GM23338 (cell line): ENCODE measurements around the gene MKX. TPM values are rescaled to one million over a fixed set of nuclear protein-coding genes. Genes with fewer than 3 reads are reported as not detected.

ENCODE experiments used
- ATAC-seq: fragments of 200-7000 bp; cut with Tn5 transposase; 3 replicates; pipeline ENCODE4 v1.9.1; 2020
- DNase-seq: peaks from one replicate; pipeline ENCODE4 v3.0.0-alpha.2; 2015; ENCODE audit warnings: low spot score
- H2AFZ ChIP-seq: fragments of 200-600 bp; sonication (generic); 2 replicates; pipeline ENCODE4 v1.8.0; 2016; ENCODE audit warnings: antibody characterized with exemption, mild to moderate bottlenecking, moderate library complexity
- H3F3A ChIP-seq: fragments of 200-600 bp; sonication (generic); replicated peaks from 2 replicates; pipeline ENCODE4 v1.8.0; 2017; ENCODE audit warnings: antibody characterized with exemption, mixed run types, low read depth
- H3K27ac ChIP-seq: fragments of 200-600 bp; sonication (generic); 2 replicates; pipeline ENCODE4 v1.6.1; 2016; ENCODE audit warnings: low read depth
- H3K27me3 ChIP-seq: fragments of 200-600 bp; sonication (generic); 2 replicates; pipeline ENCODE4 v1.8.0; 2016; ENCODE audit warnings: mild to moderate bottlenecking, mixed run types, moderate library complexity; ENCODE audit not compliant: insufficient read depth
- H3K36me3 ChIP-seq: fragments of 200-600 bp; sonication (generic); 2 replicates; pipeline ENCODE4 v1.8.0; 2016; ENCODE audit warnings: mild to moderate bottlenecking; ENCODE audit not compliant: insufficient read depth
- H3K4me1 ChIP-seq: fragments of 200-600 bp; sonication (generic); 2 replicates; pipeline ENCODE4 v1.8.0; 2016; ENCODE audit warnings: mild to moderate bottlenecking, moderate library complexity; ENCODE audit not compliant: insufficient read depth
- H3K4me2 ChIP-seq: fragments of 200-600 bp; sonication (generic); 2 replicates; pipeline ENCODE4 v1.7.1; 2017; ENCODE audit warnings: mixed run types
- H3K4me3 ChIP-seq: fragments of 200-600 bp; sonication (generic); 2 replicates; pipeline ENCODE4 v1.6.1; 2016; ENCODE audit warnings: mixed run types
- H3K79me2 ChIP-seq: fragments of 200-600 bp; sonication (generic); replicated peaks from 2 replicates; pipeline ENCODE4 v1.8.0; 2017; ENCODE audit warnings: mild to moderate bottlenecking; ENCODE audit not compliant: insufficient read depth
- H3K9me2 ChIP-seq: fragments of 200-600 bp; sonication (generic); 2 replicates; pipeline ENCODE4 v1.8.0; 2017; ENCODE audit not compliant: insufficient read depth
- H4K20me1 ChIP-seq: fragments of 200-600 bp; sonication (generic); replicated peaks from 2 replicates; pipeline ENCODE4 v1.8.0; 2017; ENCODE audit warnings: mild to moderate bottlenecking; ENCODE audit not compliant: insufficient read depth
- H3K27ac Mint-ChIP-seq: 2 replicates; pipeline ENCODE4 v1.8.0; 2020; ENCODE audit warnings: inconsistent platforms, mild to moderate bottlenecking, moderate library complexity, mixed read lengths
- H3K27me3 Mint-ChIP-seq: 3 replicates; pipeline ENCODE4 v1.8.0; 2022; ENCODE audit warnings: low read depth, mild to moderate bottlenecking, moderate library complexity, mixed read lengths, inconsistent platforms; ENCODE audit not compliant: insufficient read depth, poor library complexity
- H3K36me3 Mint-ChIP-seq: 3 replicates; pipeline ENCODE4 v1.8.0; 2021; ENCODE audit warnings: low read depth, mild to moderate bottlenecking, inconsistent platforms, moderate library complexity, mixed read lengths
- H3K4me1 Mint-ChIP-seq: 3 replicates; pipeline ENCODE4 v1.8.0; 2020; ENCODE audit warnings: mild to moderate bottlenecking, inconsistent platforms, mixed read lengths
- H3K4me3 Mint-ChIP-seq: 3 replicates; pipeline ENCODE4 v1.8.0; 2021; ENCODE audit warnings: moderate library complexity, mild to moderate bottlenecking, inconsistent platforms, mixed read lengths
- H3K9me3 Mint-ChIP-seq: 3 replicates; pipeline ENCODE4 v1.8.0; 2020; ENCODE audit warnings: moderate library complexity, mild to moderate bottlenecking, inconsistent platforms, mixed read lengths
- CREB1 ChIP-seq: fragments of 250-450 bp; sonication (Bioruptor Pico); IDR thresholded peaks from 2 replicates; pipeline ENCODE4 v1.5.0; 2020; ENCODE audit warnings: low read depth, mild to moderate bottlenecking, moderate library complexity
- CTCF ChIP-seq, 2 experiments: fragments of 200-600 bp in 1 of 2; sonication (generic) in 1 of 2; conservative IDR thresholded peaks; 2 replicates each; pipeline versions ENCODE4 v1.5.1 to v1.6.1; 2016 to 2017; ENCODE audit warnings: antibody characterized with exemption in 2 of 2, low read depth in 2 of 2, mild to moderate bottlenecking in 2 of 2, moderate library complexity in 1 of 2
- ETS1 ChIP-seq: IDR thresholded peaks from 2 replicates; pipeline ENCODE4 v1.6.1; 2016; ENCODE audit warnings: antibody characterized with exemption
- EZH2 ChIP-seq: fragments of 200-600 bp; sonication (generic); IDR thresholded peaks from one replicate; pipeline ENCODE4 v1.8.0; 2017; ENCODE audit warnings: antibody characterized with exemption, mild to moderate bottlenecking, low read depth; ENCODE audit not compliant: unreplicated experiment
- EZH2phosphoT487 ChIP-seq: fragments of 200-600 bp; sonication (generic); IDR thresholded peaks from one replicate; pipeline ENCODE4 v1.8.1; 2018; ENCODE audit warnings: antibody characterized with exemption; ENCODE audit not compliant: unreplicated experiment
- JUNB ChIP-seq: IDR thresholded peaks from one replicate; pipeline ENCODE4 v1.6.1; 2016; ENCODE audit warnings: antibody characterized with exemption; ENCODE audit not compliant: unreplicated experiment
- NANOG ChIP-seq: IDR thresholded peaks from 2 replicates; pipeline ENCODE4 v1.6.1; 2016; ENCODE audit warnings: antibody characterized with exemption, borderline replicate concordance
- POLR2AphosphoS5 ChIP-seq: IDR thresholded peaks from 2 replicates; pipeline ENCODE4 v1.6.1; 2016; ENCODE audit warnings: antibody characterized with exemption, low read depth
- REST ChIP-seq: IDR thresholded peaks from one replicate; pipeline ENCODE4 v1.6.1; 2018; ENCODE audit warnings: antibody characterized with exemption; ENCODE audit not compliant: unreplicated experiment
- STAT1 ChIP-seq: IDR thresholded peaks from one replicate; pipeline ENCODE4 v1.6.1; 2016; ENCODE audit warnings: antibody characterized with exemption; ENCODE audit not compliant: unreplicated experiment
- ZNF114 ChIP-seq: fragments of 250-450 bp; sonication (Bioruptor Pico); IDR thresholded peaks from 2 replicates; pipeline ENCODE4 v1.5.0; 2020; ENCODE audit warnings: mild to moderate bottlenecking, moderate library complexity
- ZNF331 ChIP-seq: fragments of 250-450 bp; sonication (Bioruptor Pico); IDR thresholded peaks from 2 replicates; pipeline ENCODE4 v1.5.0; 2020; ENCODE audit warnings: low read depth, mild to moderate bottlenecking, moderate library complexity
- ZNF462 ChIP-seq: fragments of 250-450 bp; sonication (Bioruptor Pico); IDR thresholded peaks from 2 replicates; pipeline ENCODE4 v1.5.0; 2020; ENCODE audit warnings: mild to moderate bottlenecking, moderate library complexity
- polyA plus RNA-seq: library from polyadenylated mRNA; unstranded; fragments of >200 nt; fragmentation: Nextera tagmentation; extraction: Ambion mirVana; gene quantifications from 2 replicates; pipeline ENCODE4 v1.2.1, GENCODE V29; 2016
- total RNA-seq: library from RNA; depleted of rRNA; stranded (reverse); fragments of >200 nt; shearing (Covaris generic); gene quantifications from 2 replicates; pipeline ENCODE4 v1.2.3, GENCODE V29; 2014

The MKX gene
- total and polyA plus RNA-seq, 2 experiments from 2014 or later, result 0.66 to 0.97 TPM

- Histone ChIP-seq H3K4me1 (no peaks in the 10 kb centered on the region), H3K4me2 (no peak overlapping the region), H4K20me1 (no peaks in the 10 kb centered on the region), H3K27ac (no peak overlapping the region), H3K9me2 (no peaks in the 10 kb centered on the region), H3K36me3 (no peaks in the 10 kb centered on the region), H2AFZ (no peak overlapping the region), H3F3A (no peaks in the 10 kb centered on the region), H3K79me2 (no peaks in the 10 kb centered on the region), H3K4me3 (no peak overlapping the region), H3K27me3 (no peaks in the 10 kb centered on the region)
- Mint-ChIP-seq H3K36me3 (no peaks in the 10 kb centered on the region), H3K27me3 (peaks cover 2% of the 10 kb centered on the region), H3K9me3 (peaks cover 5% of the 10 kb centered on the region; the same call in 2 of the 3 replicates), H3K4me1 (no peaks in the 10 kb centered on the region), H3K4me3 (no peak overlapping the region), H3K27ac (no peak overlapping the region)
- DNase-seq, result no peak
- TF ChIP-seq ETS1 (no peak), STAT1 (no peak), ZNF114 (CRISPR knock-in tag) (no peak), NANOG (no peak), ZNF331 (no peak), EZH2 (no peak), JUNB (no peak), EZH2phosphoT487 (no peak), REST (no peak), POLR2AphosphoS5 (no peak), ZNF462 (CRISPR knock-in tag) (no peak), CREB1 (CRISPR knock-in tag) (no peak), CTCF (conservative IDR thresholded peaks at IDR 0.05; ENCODE audit: low read depth in 2 of 2) (no peak)
- ATAC-seq, result no peak
Measured at GRCh38 chr10:27646194-27646593, 99.4 kb downstream of the MKX start.
